Stimulated activated CD4-positive, alpha-beta T cell treated with anti-CD3 and anti-CD28 coated beads, TNF-alpha, amount 100 ng/mL, for 24 hours (primary cell): Measurements from ENCODE around the gene LRRC59.
"Not testable (repeated sequence)": the region's sequence is repeated elsewhere in the genome, so short reads cannot be mapped to it uniquely, and the experiment has no call there.

Source experiments
- DNase-seq, 3 experiments: peaks; one replicate each; pipeline ENCODE4 v3.0.0-alpha.2; 2020; ENCODE audit warnings: low read depth in 3 of 3

LRRC59 gene

DNA sequence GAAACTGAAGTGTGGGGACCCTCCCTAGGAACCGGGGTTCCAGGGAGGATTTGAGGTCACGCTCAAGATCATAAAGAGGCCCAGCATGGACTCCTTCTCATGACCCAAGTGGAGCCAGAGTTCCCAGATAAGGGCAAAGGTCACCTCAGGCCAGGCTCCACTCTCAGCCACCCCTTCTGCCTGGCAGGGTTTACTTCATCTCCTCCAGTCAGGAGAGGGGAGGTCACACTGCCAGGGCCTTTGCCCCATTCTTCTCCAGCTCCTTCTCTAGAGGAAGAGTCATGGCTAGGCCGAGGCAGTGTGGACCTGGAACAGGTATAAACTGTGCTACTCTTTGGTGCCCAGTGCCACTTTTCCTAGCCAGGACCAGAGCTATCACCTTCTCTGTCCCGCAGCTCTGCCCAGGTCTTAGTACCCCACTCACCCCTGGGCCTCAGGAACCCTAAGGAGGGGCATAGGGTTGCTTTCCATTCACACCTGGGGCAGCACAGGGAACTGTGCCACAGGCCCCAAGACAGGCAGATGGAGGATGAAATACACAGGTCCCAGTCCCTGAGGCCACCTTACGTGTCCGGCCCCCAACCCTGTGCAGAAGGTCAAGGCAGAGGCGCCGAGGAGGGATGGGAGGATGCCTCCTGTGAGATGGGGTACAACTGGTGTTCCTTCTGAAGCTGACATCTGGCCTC lies 27.8 kb upstream of the LRRC59 start:
- DNase-seq, result no peak

GRCh38 chr17:50424246-50424995 lies 27.1 kb upstream of the LRRC59 start:
- DNase-seq, result no peak

DNA sequence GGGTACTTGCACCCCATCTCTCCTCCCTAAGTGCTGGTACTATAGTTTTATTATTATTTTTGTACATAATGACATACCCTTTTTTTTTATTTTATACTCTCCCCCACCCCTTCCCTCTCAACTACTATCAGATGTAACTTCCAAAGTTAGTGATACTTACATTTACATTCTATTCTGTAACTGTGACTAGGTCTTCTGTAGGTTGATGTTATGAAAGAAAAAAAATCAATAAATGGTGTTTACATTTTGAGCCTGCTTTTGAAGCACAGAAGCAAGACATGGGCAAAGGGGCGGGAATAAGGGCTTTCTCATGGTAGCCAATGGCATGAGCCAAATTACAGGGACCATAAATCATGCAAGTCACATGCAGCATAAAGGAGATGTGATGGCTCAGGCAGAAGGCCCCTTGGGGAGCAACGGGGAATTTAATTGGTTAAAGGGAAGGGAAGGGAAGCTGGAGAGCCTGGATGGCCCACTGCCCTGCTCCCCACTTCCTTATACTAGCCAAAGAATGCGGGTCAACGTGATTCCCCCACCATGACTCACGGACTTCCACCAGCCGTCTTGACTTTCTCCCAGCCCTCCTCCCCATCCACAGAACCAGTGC lies 26.3 kb upstream of the LRRC59 start:
- no peak for DNase-seq

- no peak for DNase-seq
Measured at GRCh38 chr17:50422738-50423137, 25.4 kb upstream of the LRRC59 start.

GRCh38 chr17:50421308-50422051 lies 24.2 kb upstream of the LRRC59 start:
- DNase-seq, result no peak

GRCh38 chr17:50420419-50421112 lies 23.2 kb upstream of the LRRC59 start:
- DNase-seq, result no peak

DNA sequence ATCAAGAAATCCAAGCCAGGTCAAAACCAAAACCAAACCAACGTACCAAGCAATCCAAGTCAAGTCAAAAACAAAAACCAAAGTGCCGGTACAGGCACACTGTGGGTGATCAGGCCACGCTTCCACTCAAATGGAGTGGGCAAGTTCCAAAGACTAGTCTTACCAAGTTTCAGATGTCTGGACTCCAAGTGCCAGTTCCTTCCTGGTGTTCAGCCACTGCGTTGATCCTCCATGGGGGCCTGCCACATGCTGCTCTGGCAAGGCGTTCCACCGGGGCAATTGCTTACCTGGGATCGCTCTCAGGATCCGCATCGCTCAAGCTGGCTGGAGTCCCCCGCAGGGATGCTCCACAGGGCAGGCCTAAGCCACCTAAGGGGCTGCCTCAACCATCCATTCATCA lies 22.3 kb upstream of the LRRC59 start:
- DNase-seq, result not testable (repeated sequence)

- DNase-seq, result no peak
Measured at GRCh38 chr17:50414808-50415207, 17.5 kb upstream of the LRRC59 start.

- no peak for DNase-seq
Measured at GRCh38 chr17:50412188-50412732, 14.9 kb upstream of the LRRC59 start.

- no peak for DNase-seq
Measured at GRCh38 chr17:50407921-50408320, 10.6 kb upstream of the LRRC59 start.

DNA sequence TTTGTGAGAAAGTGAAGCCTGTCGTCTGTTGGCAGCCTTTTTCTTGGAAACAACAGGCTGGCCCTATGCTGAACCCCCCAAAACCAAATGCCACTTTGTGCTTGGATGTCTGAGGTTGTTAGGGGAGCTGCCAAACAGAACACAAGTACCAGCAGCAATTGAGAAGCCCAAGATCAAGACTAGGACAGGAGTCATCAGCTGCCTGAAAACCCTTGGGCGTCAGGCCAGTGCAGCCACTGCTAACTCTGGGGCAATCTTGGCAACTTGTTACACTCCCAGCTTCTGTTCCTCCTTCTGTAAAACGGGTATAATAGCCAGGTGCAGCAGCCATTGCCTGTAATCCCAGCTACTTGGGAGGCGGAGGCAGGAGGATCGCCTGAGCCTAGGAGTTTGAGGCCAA lies 9.3 kb upstream of the LRRC59 start:
- no peak for DNase-seq

GRCh38 chr17:50405351-50405750 lies 8.0 kb upstream of the LRRC59 start:
- not testable (repeated sequence) for DNase-seq

GRCh38 chr17:50399591-50399990 lies 2.3 kb upstream of the LRRC59 start:
- DNase-seq, result not testable (repeated sequence)

- DNase-seq, result not testable (repeated sequence)
Measured at GRCh38 chr17:50398672-50399071, 1.3 kb upstream of the LRRC59 start.

- DNase-seq, result no peak
Measured at GRCh38 chr17:50397919-50398285, 579 bp upstream of the LRRC59 start.

- DNase-seq, result no peak
Measured at GRCh38 chr17:50396261-50397110, 837 bp downstream of the LRRC59 start.

DNA sequence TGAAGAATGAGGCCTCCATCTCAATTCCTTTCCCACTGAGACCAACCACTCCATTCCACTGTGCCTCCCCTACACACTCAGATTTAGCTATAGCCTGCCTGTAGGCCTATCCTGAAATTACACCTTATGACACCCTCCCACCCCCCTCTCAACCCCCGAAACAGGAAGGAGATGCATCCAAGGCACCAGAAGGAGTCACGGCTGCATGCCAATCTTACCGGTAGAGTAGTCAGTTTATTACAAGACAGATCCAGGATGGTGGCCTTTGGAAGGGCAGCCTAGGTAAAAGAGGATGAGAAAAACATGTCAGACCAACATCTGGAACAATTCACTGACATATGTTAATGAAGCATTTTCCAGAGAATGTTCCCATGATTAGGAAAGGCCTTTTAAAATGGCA lies 2.6 kb downstream of the LRRC59 start:
- DNase-seq, result no peak

- no peak for DNase-seq
Measured at GRCh38 chr17:50393700-50394099, 3.6 kb downstream of the LRRC59 start.

GRCh38 chr17:50392621-50393020 lies 4.7 kb downstream of the LRRC59 start:
- DNase-seq, result no peak

DNA sequence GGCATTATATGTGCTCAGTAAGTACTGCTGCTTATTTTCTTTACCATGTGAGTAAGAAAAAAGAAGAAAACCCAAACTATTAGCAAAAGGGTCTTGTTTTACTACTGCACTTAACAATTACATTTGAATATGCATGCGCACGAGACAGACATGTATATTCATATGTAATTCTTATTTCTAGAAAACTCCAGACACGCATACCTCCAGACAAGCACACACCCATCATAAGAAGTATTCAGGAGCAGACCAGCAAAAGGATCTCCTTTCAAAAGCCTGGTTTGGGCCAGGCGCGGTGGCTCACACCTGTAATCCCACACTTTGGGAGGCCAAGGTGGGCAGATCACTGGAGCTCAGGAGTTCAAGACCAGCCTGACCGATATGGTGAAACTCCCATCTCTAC lies 7.8 kb downstream of the LRRC59 start:
- no peak for DNase-seq

DNA sequence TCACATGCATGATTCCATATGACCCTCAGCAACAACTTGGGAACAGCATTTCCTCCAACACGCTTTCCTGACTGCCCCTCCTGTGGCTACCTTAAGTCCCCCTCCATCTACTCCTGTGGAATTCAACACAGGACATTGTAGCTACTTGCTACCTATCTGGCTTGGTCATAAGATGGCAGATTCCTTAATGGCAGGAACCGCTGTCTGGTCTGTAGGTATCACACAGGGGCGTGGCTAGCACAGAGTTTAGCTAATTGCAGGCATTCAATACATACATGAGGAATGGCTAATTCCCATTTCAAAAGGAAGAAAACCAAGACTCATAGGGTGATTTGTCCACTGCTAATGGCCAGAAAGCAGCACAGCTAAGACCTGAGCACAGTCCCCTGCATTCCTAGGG lies 8.6 kb downstream of the LRRC59 start:
- DNase-seq, result no peak
